Measurements from ENCODE around the gene ATAT1. TPM values are rescaled to one million over a fixed set of nuclear protein-coding genes. Genes with fewer than 3 reads are reported as not detected.

ATAT1 gene
- total and polyA plus RNA-seq, 2 of the 13 experiments (the other 11 are each of a cell fraction or from before 2014, with no cell fraction given) = 9.2 to 23.6 TPM

GRCh38 chr6:30682143-30683117, 55.8 kb downstream of the ATAT1 start (continued):
- TF ChIP-seq ZNF142 (CRISPR knock-in tag; IDR thresholded peaks at IDR 0.05) (no peak), NKX3-1 (CRISPR knock-in tag; IDR thresholded peaks at IDR 0.05) (no peak), ZNF740 (CRISPR knock-in tag; IDR thresholded peaks at IDR 0.05) (peak; percentile 51; the same call in 1 of the 2 replicates)
